ENCODE data around the gene RHOB. TPM values are rescaled to one million over a fixed set of nuclear protein-coding genes. Genes with fewer than 3 reads are reported as not detected.

RHOB gene
- polyA plus RNA-seq, 1 donor from 2014 or later = 205 TPM

GRCh38 chr2:20432714-20433113, 14.2 kb upstream of the RHOB start:
- no peaks in the 10 kb centered on the region for H4K20me1 ChIP-seq (ENCODE audit: insufficient read depth)

DNA sequence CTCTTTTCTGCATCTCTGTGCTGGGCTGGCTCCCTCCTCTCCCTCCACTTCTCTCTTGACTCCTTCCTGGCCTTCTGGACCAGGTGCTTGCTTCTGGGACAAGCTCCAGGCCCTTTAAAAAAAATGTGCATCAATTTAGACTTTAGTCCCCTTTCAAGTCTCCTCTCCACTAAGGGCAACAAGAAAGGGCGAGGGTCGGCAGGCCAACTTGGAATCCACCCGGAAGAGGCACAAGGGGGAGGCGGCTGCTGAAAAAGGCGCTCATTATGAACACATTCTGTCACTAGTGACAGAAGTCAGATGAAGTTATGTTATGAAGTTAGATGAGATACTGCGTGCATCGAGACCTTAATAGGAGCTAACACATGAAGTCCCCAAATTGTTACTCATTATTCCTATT, 13.6 kb upstream of the RHOB start:
- no peak overlapping the region for H3K27ac ChIP-seq (ENCODE audit: low read length)
- H3K9me2 ChIP-seq (ENCODE audit: insufficient read depth, low read length) = no peaks in the 10 kb centered on the region
- H2AFZ ChIP-seq (ENCODE audit: low read depth, low read length) = no peak overlapping the region
- H3K27me3 ChIP-seq (ENCODE audit: insufficient read depth, low read depth, low read length) = no peaks in the 10 kb centered on the region
- H3K79me2 ChIP-seq (replicated peaks; ENCODE audit: insufficient read depth, low read length) = no peaks in the 10 kb centered on the region
- no peaks in the 10 kb centered on the region for H3K9me3 ChIP-seq (ENCODE audit: low read length)
- H3K4me2 ChIP-seq (ENCODE audit: low read length) = no peak overlapping the region
- H3K9ac ChIP-seq (ENCODE audit: low read length) = no peak overlapping the region
- TF ChIP-seq, protein P1, sequence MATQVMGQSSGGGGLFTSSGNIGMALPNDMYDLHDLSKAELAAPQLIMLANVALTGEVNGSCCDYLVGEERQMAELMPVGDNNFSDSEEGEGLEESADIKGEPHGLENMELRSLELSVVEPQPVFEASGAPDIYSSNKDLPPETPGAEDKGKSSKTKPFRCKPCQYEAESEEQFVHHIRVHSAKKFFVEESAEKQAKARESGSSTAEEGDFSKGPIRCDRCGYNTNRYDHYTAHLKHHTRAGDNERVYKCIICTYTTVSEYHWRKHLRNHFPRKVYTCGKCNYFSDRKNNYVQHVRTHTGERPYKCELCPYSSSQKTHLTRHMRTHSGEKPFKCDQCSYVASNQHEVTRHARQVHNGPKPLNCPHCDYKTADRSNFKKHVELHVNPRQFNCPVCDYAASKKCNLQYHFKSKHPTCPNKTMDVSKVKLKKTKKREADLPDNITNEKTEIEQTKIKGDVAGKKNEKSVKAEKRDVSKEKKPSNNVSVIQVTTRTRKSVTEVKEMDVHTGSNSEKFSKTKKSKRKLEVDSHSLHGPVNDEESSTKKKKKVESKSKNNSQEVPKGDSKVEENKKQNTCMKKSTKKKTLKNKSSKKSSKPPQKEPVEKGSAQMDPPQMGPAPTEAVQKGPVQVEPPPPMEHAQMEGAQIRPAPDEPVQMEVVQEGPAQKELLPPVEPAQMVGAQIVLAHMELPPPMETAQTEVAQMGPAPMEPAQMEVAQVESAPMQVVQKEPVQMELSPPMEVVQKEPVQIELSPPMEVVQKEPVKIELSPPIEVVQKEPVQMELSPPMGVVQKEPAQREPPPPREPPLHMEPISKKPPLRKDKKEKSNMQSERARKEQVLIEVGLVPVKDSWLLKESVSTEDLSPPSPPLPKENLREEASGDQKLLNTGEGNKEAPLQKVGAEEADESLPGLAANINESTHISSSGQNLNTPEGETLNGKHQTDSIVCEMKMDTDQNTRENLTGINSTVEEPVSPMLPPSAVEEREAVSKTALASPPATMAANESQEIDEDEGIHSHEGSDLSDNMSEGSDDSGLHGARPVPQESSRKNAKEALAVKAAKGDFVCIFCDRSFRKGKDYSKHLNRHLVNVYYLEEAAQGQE (IDR thresholded peaks at IDR 0.05; ENCODE audit: borderline replicate concordance) = no peak
- TF ChIP-seq CTCF (IDR thresholded peaks at IDR 0.05; ENCODE audit: poor library complexity, severe bottlenecking) = no peak
- TF ChIP-seq RAD21 (conservative IDR thresholded peaks at IDR 0.05) = no peak
- TF ChIP-seq MXI1 (conservative IDR thresholded peaks at IDR 0.05; ENCODE audit: poor library complexity, severe bottlenecking) = no peak
- no peak for TF ChIP-seq EP300 (conservative IDR thresholded peaks at IDR 0.05; ENCODE audit: poor library complexity, severe bottlenecking)
- TF ChIP-seq POLR2AphosphoS5 (IDR thresholded peaks at IDR 0.05) = no peak
- TF ChIP-seq SMC3 (conservative IDR thresholded peaks at IDR 0.05; ENCODE audit: poor library complexity) = no peak
- TF ChIP-seq TAF1 (IDR thresholded peaks at IDR 0.05; ENCODE audit: low read depth) = no peak
- no peaks in the 10 kb centered on the region for H3K36me3 ChIP-seq (ENCODE audit: insufficient read depth, low read length)
- H3K4me3 ChIP-seq (ENCODE audit: low read length) = no peak overlapping the region
- H3F3A ChIP-seq (ENCODE audit: insufficient read depth, low read length, poor library complexity, severe bottlenecking) = no peaks in the 10 kb centered on the region
- H4K20me1 ChIP-seq (ENCODE audit: insufficient read depth) = no peaks in the 10 kb centered on the region

More at GRCh38 chr2:20432714-20433113, 14.2 kb upstream of the RHOB start:
- Histone ChIP-seq H2AFZ (ENCODE audit: low read depth, low read length) (no peak overlapping the region), H3K9me2 (ENCODE audit: insufficient read depth, low read length) (no peaks in the 10 kb centered on the region), H3K27ac (ENCODE audit: low read length) (no peak overlapping the region), H3F3A (ENCODE audit: insufficient read depth, low read length, poor library complexity, severe bottlenecking) (no peaks in the 10 kb centered on the region), H3K9me3 (ENCODE audit: low read length) (no peaks in the 10 kb centered on the region), H3K36me3 (ENCODE audit: insufficient read depth, low read length) (no peaks in the 10 kb centered on the region), H3K27me3 (ENCODE audit: insufficient read depth, low read depth, low read length) (no peaks in the 10 kb centered on the region), H3K9ac (ENCODE audit: low read length) (no peak overlapping the region), H3K4me3 (ENCODE audit: low read length) (no peak overlapping the region), H3K4me2 (ENCODE audit: low read length) (no peak overlapping the region), H3K79me2 (replicated peaks; ENCODE audit: insufficient read depth, low read length) (no peaks in the 10 kb centered on the region)
- TF ChIP-seq POLR2AphosphoS5 (IDR thresholded peaks at IDR 0.05) (no peak), CTCF (IDR thresholded peaks at IDR 0.05; ENCODE audit: poor library complexity, severe bottlenecking) (no peak), MXI1 (conservative IDR thresholded peaks at IDR 0.05; ENCODE audit: poor library complexity, severe bottlenecking) (no peak), SMC3 (conservative IDR thresholded peaks at IDR 0.05; ENCODE audit: poor library complexity) (no peak), EZH2 (IDR thresholded peaks at IDR 0.05; ENCODE audit: borderline replicate concordance, insufficient read depth, low read length, poor library complexity, severe bottlenecking) (no peak), EP300 (conservative IDR thresholded peaks at IDR 0.05; ENCODE audit: poor library complexity, severe bottlenecking) (no peak), TAF1 (IDR thresholded peaks at IDR 0.05; ENCODE audit: low read depth) (no peak), RAD21 (conservative IDR thresholded peaks at IDR 0.05) (no peak)
- TF ChIP-seq, protein P1 (IDR thresholded peaks at IDR 0.05; ENCODE audit: borderline replicate concordance) = no peak
